HTR-8/SVneo (cell line): ENCODE results near the gene ARFGAP2.

ENCODE experiments used
- DNase-seq: peaks from one replicate; pipeline ENCODE4 v3.0.0; 2011; ENCODE audit warnings: low spot score, mixed read lengths; ENCODE audit not compliant: insufficient read length
- FAIRE-seq: peaks from 2 replicates; lab custom pipeline; 2011; peaks lifted over from hg19 to GRCh38; lab: Jason Lieb, UNC

ARFGAP2 gene

DNA sequence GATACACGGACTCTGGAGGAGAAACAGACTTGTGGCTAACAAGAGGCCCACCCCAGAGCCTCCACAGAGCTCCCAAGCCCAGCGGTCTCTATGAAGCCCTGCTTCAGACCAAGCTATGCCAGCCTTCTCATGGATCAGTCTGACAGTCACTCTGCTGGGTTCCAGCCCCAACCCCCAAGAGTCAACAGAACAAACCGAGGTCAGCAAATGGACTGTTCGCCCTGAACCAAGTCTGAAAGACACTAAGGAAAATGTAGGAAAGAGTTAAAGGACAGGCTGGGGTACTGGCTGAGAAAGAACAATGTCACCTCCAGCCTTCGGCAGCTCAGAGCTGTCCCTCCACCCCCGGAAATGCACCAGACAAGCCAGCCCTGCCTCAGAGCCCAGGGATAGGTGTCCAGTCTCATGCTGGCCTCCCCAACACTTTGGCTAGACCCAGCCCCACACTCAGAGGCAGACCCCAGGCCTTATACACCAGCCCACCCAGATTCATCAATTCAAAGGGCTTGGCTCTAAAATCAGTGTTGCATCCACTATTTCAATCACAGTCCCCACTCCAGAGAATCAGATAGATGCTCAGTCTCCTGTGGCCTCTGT, 3.8 kb downstream of the ARFGAP2 start:
- no peak for FAIRE-seq
- DNase-seq: no peak

DNA sequence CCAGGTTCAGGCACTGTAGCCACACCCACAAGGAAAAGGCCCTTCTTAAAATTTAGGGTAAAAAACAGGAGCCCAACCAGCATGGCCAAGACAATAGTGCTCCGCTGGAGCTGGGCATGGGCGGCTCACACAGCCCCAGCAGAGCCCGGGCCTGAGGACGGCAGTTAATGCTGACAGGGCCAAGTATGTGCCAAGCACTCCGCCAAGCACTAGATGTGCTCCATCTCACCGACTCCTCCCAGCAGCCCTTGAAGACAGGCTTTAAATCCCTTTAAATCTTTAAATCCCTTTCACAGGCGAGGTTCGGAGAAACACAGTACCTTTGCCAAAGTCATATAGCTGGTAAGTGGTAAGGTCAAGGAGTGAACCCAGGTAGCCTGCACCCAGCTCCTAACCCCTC, 4.8 kb downstream of the ARFGAP2 start:
- DNase-seq (no peak), FAIRE-seq (no peak)

DNA sequence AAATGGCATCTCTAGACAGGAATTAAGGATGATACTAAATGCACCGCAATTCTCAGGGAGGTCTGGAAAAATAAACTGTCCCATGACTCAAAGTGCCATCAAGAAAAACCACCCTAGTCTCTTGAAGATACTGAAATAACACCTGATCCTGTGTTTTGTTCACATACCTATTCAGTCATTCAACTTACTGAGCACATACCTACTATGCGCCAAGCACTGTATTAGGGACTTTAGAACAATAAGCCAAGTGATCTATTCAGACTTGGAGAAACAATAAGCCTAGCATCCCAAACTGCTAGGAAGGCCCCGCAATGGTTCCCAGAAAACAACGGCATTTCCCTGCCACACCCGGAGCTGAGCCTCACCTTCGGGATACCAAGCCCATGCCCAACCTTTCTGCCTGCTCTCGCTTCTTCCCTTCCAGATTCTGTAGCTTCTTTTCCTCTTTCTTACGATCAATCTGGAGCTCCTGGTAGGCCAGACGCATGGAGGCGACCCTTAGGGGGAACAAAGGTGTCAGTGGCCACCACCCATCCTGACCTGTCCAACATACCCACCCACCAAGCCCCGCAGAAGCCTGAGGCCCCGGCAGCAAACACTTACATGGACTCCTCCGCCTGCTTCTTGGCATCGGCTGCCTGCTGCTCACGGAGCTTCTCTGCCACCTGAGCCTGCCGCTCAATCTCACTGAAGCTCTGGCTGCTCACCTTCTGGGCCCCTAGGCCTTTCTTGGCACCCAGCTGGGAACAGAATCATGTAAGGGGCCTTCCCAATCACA, 5.4 kb downstream of the ARFGAP2 start:
- FAIRE-seq (no peak), DNase-seq (no peak)

DNA sequence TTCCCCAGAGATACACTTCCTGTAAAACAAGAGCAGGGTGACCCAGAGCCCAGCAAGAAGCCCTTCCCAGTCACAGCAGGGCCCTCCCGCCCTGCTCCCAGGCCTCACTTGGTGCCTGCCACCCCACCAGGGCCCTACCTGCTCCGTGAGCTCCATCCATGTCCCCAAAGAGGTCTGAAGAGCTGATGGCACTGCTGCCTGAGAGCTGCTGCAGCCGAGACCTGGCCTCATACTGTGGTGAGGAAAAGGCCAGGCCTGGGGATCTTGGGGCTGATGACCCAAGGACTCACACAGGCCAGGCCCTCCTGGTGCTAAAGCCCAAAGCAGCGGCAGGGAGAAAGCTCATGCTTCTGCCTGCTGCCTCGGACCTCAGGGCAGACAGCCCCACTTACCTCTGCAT, 10.3 kb downstream of the ARFGAP2 start:
- FAIRE-seq: no peak
- no peak for DNase-seq

DNA sequence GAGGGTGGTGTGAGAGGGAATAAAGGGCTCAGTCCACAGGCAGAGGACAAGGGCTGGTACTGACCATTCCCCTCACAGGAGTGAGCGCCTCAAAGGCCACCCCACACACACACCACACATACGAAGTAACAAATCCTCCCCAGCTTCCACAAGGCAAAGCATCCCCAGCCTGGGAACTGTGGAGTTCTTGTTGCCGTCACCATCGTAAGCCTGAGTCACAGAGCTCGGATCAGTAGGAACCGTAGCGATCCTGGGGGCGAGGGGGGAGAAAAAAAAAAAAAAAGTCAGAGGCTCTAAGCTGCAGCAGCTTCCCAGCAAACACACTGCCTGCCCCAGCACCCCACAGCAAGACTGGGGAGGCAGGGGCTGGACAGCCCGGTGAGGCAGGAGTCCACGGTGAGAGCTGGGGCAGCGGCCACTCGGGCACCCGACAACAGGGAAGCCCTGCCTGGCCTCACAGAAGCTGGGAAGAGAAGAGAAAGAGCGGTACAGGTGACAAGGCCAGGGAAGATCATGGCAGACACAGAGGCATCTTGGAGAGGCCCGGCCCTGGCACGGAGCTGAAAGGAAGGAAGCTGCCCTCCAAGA, 11.3 kb downstream of the ARFGAP2 start:
- FAIRE-seq (no peak), DNase-seq (no peak)

DNA sequence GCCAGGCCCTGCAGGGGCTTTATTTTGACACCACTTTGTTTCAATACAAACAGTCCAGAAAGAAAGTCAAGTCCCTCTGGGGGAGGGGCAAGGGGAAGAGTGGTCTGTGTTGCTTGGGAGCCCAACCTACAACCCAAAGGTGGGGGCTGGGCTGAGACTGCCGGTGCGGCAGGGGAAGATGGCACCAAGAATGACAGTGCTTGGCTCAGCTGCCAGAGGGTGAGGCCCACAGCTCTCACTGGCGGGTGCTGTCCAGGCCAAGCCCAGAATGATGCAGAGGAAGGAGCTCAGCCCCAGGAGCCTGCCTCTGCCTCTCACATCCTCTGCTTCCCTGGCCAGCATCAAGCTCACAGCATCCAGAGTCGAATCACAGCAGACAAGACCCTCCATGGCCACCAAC, 12.4 kb downstream of the ARFGAP2 start:
- FAIRE-seq (no peak), DNase-seq (no peak)

DNA sequence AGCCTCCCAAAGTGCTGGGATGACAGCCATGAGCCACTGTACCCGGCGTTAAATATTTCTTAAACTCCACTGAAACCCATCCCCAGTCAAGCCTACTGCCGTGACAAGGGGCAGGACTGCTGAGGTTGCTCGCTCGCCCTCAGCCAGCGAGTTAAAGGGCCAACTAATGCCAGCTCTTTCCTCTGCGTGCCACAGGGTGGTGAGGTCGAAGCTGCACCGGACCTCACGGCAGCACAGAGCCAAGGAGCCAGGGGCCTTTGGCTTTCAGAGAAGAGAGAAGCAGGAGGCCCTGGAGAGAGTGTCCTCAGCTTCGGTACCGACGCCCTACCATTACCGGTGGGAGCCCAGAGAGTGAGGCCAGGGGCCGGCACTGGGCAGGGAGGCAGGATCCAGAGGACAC, 12.8 kb downstream of the ARFGAP2 start:
- FAIRE-seq (no peak), DNase-seq (no peak)

DNA sequence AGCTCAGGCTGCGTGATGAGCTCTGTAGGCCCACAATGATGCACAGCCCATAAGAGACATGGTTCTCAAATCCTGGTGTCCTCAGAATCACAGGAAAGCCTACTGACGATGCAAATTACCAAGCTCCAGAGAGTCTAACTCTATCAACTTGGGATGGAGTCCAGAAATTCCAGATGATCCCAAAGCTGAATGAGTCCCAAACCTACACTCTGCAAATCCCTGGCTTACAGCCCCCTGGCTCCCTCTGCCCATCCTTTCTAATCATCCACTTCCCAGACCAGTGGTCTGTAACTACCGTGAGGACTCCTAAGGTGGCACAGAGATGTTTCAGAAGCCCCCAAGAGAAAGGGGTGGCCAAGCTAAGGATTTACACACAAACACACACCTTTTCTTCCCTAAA, 13.5 kb downstream of the ARFGAP2 start:
- no peak for DNase-seq
- no peak for FAIRE-seq

DNA sequence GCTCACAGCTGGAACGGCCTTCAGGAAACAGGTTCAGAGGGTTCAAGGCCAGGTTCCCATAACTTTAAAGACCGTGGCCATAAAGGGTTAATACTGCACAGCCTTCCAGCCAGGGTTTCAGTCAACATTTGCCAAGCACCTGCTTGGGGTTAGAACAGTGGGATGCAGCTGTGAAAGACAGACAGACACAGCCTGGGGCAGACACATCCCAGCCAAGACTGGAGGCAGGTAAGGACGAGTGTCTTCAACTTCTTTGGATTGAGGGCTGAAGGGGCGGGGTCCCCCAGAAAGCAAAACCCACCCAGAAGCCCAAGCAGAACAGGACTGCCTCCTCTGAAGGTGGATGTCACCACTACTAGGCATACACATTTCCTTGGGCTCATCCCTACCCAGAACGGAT, 14.3 kb downstream of the ARFGAP2 start:
- FAIRE-seq: no peak

DNA sequence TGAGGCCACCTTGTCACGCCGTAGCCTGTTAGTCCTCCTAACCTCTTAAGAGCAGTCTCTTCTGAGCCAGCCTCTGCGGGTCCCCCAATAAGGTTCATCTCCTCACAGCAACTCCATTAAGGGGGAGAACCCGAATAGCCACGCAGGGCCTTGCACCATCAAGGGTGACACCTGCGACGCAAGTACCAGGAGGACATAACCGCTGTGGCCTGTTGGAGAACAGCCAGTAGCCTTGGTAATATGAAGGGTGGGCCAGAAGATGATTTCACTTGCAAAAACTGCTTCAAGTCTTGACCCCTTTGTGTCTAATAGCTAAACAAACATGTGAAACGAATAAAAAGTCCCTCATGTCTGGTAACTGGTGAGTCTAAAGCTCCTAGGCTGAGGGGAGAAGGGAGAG, 14.8 kb downstream of the ARFGAP2 start:
- DNase-seq (no peak), FAIRE-seq (no peak)

More for the DNA sequence above, 14.3 kb downstream of the ARFGAP2 start:
- DNase-seq: no peak

DNA sequence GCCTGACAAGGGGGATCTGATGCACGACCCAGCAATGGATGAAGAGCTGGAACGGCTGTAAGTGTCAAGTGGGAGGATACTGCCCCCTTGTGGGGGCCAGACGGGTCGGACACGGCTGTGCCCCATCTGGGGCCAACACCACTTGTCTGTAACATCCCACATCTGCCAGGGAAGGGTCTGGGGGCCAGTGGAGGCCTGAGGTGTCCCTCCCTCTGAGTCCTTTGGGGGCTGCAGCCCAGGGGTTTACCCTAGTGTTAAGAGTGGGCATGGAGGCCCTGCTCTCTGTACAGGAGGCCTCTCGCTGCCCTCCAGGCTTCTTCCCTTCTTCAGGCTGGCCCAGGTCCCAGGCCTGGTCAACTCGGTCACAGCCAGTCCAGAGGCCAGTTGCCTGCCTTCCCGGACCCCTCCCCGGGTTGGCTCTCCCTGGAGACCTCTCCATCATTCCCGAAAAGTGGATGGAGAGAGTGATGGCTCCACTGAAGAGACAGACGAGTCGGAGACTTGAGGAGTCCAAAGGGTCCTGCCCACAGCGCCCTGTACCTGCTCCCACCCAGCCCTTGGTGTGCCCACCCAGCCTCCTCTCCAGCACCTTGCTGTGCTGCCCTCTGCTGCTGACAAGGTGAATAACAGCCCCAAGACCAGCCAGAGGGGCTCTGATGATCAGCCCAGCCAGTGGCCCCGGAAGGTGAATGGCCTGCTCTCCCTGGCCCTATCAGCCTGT, 15.4 kb downstream of the ARFGAP2 start:
- FAIRE-seq: peak; percentile 72
- peak; percentile 84 for DNase-seq

DNA sequence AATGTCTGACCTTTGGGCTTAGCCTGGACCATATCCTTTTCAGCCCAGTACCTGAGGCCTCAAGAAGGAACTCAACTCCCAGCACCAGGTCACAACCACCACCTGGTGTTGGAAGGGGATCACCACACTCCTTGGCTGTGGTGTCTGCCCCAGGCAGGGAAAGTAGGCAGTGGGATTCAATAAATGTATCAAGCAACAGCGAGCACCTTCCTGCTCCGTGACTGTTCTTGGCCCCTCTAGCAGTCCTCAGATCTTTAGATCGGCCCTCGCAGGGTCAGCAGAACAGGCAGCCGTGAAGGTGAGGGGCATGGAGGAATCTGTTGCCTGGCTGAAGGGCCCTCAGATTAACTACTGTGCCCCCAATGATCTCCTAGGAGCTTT, 15.9 kb downstream of the ARFGAP2 start:
- FAIRE-seq (no peak), DNase-seq (no peak)

DNA sequence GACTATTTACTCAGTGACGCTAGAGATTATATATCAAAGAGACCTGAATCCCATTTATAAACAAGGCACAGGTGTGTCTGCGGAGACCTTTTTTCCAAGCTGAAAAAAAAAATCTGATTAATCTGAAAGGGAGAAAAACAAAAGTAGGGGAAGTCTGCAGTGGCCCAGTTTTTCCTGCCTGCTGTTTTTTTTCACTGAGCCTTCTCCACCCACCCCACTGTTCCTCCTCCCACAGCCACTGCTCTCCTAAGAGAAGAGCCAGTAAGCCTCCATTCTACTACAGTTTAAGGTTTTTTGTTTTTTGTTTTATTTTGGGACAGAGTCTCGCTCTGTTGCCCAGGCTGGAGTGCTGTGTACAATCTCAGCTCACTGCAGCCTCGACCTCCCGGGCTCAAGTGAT, 18.4 kb downstream of the ARFGAP2 start:
- no peak for FAIRE-seq
- DNase-seq: no peak

DNA sequence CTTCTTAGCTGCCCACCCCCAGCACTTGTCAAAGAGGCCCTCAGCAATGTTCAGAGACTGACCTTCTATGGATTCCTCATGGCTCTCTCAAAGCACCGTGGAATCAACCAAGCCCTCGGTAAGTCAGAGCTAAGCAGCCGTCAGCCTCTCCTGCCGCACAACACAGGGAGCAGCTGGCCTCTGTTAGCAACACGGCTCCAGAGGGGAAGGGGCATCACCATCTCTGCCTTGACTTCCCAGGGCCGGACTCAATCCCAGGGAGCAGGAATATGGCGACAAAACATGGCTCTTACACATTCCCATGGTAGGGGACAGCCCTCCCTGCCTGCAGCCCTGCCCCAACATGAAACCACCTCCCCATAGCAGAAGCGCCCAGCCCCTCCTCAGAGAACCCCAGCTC, 18.9 kb downstream of the ARFGAP2 start:
- DNase-seq (no peak), FAIRE-seq (no peak)

DNA sequence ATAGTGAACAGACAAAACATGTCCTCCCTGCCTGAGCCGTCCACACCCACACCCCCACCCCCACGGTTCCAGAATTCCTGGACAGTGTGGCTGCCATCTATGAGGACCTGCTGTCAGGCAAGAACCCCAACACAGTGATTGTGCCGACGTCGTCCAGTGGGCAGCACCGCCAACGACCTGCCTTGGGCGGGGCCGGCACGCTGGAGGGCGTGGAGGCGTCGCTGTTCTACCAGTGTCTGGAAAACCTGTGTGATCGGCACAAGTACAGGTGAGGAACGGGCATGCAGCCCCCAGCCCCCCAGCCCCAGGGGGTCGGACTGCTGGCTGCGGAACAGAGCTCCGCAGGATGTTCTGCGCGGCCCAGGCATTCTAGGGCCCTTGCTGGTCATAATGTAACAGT, 19.7 kb downstream of the ARFGAP2 start:
- no peak for FAIRE-seq
- DNase-seq: no peak

DNA sequence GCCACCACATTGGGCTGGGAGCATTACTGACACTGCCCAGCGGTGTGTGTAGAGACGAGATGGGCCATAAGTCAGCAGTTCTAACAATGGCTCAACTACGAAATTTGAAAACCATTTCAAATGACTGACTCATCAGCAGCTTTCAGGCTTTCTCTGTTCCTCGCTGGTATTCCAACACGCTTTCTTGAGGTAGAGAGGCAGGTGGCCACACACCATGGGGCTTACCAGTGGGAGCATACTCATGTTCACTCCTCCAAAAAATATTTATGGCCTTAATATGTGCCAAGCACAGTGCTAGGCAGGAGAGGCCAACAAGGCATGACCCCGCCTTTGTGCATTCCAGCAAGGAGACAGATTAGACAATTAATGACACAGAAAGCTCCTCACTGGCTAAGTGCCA, 20.3 kb downstream of the ARFGAP2 start:
- no peak for FAIRE-seq
- no peak for DNase-seq

DNA sequence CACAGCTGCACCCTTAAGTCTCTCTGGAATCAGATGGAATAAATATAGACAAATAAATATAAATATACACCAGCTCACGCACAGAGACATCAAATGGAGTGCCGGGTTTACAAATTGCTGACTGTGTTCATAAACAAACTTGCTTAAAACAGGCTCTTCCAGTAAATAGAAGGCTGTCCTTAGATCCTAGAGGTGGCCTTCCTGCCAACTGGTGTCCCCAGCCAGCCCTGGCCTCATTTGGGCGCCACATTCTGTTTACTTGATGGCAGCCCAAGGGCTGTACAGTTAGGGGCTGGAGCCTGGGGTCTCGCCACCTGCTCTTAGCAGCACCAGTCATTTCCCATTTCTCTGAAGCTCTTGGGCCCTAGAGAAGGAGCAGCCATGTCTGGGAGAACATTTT, 20.8 kb downstream of the ARFGAP2 start:
- FAIRE-seq (no peak), DNase-seq (no peak)

DNA sequence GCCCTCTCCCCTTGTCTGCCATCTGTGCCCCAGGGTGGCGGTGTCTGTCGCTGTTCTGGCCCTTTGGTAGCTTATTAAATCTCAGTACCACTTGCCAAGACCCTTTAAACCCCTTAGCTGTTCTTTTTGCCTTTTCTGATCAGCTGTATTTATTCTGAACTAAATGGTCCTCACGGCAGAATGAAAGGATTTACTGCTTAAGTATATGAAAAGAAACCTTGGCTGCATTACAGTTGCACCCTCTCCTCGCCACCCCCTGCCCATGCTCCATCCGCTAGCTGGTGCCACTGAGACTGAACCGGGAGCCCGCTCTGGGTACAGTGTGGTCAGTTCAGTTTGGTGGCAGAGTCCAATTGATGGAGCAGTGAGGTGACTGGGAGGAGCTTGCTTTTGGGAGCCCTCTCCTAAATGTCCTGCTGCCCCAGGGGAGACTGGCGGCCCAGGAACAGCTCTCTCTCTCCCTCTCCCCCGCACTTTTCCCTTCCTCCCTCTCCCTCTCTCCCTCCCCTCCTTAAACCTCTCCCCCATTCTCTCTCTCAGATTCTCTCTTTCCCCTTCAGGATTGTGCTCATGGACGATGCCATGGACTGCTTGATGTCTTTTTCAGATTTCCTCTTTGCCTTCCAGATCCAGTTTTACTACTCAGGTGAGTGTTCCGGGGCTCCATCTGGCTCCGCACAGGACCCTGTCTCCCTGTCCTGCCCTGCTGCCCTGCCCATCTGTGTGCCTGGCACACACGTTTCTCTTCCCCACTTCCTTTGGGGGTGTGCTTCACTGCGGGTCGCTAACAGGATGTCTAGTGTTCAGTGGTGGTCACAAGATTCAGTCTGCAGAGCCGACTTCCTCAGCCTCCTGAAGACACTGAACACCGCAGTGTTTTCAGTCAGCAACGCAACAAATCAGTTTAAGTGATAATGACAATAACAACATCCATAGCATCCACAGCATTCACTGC, 21.8 kb downstream of the ARFGAP2 start:
- FAIRE-seq (peak; percentile 33), DNase-seq (no peak)

DNA sequence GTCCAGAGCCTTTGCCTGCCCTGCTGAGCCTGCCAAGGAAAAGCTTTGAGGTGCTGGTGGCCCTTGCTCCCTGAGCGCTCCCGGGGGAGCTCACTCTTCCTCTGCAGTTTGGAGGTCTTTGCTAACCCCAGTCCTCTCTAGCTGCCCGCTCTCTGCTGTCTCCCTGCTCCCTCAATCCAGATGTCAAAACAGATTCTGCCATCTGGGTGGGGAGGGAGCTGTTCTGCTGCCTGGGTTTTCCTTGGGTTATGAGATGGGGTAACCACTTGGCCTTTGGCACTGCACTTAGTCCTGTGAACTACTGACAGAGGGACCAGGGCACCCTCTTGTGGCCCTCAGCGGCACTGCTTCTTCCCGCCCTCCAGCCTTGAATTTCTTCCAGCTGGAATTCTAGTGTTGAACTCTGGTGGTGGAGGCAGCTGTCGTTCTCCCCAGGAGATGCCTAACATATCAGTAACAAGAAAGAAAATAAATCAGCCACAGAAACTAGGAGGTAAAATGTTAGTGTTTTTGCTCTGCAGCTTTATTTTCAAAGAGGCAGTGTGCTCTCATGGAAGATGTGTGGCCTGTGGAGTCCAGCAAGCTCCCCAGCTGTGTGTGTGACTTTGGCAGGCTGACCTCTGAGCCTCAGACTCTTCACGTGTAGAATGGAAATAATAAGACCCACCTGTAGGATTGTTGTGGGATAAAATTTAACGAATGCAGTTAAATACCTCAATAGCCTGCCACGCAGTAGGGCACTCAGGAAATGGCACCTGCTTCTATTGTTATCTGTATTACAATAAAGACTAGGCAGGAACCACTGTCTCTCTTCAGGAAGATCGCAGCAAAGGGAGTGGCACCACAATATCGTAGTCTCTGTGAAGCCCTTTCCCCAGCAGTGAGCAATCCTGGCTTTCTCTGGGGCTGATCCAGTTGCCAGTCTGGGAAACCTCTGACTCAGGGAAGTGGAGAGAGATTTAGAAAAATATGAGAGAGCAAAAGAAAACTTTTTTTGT, 23.4 kb downstream of the ARFGAP2 start:
- DNase-seq: peak; percentile 81

More for the DNA sequence above, 23.4 kb downstream of the ARFGAP2 start:
- peak; percentile 86 for FAIRE-seq
